Skin of body (tissue), 2 donors: ENCODE data around the gene FAM193B. TPM values are rescaled to one million over a fixed set of nuclear protein-coding genes. Genes with fewer than 3 reads are reported as not detected.
"Not testable (repeated sequence)": the region's sequence is repeated elsewhere in the genome, so short reads cannot be mapped to it uniquely, and the experiment has no call there.

Source experiments
- DNase-seq: peaks from one replicate; lab custom pipeline; 2025; lab: John Stamatoyannopoulos, UW
- total RNA-seq: library from RNA; depleted of rRNA; stranded (reverse); fragments of >200 nt; gene quantifications from one replicate; pipeline ENCODE4 v1.2.3, GENCODE V29; 2014

The FAM193B gene
- total RNA-seq, 1 donor from 2014 or later = 30.8 TPM

DNA sequence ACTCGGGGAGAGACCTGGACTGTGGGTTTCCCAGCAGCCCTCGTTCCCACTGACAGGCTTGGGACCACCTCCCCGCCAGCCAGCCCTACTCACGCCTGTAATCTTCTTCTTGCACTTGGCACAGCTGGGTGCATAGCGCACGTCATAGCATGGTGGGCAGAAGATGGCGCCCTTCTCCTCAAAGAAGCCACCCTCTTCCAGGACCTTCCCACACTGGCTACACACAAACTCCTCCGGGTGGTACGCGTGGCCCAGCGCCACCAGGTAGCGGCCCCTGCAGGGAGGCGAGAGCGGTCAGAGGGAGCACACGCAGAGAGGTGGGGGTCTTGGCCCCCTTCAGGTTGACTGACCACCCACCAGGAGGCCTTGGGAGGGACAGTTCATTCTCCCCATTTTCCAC lies 66.4 kb downstream of the FAM193B start:
- DNase-seq = no peak

DNA sequence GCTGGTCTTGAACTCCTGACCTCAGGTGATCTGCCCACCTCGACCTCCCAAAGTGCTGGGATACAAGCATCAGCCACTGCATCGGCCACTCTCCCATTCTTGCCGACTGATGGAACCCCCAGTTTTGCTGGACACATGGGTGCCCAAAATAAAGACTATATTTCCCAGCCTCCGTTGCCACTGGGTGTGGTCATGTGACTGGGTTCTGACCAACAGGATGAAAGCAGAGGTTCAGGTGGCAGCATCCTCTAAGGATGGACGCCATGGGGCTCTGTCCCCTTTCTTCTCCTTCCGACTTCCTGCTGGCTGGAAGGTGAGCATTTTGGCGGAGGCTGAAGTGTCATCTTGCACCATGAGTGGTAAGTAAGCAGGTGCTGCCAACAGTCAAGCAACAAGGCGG lies 67.2 kb downstream of the FAM193B start:
- DNase-seq = no peak

DNA sequence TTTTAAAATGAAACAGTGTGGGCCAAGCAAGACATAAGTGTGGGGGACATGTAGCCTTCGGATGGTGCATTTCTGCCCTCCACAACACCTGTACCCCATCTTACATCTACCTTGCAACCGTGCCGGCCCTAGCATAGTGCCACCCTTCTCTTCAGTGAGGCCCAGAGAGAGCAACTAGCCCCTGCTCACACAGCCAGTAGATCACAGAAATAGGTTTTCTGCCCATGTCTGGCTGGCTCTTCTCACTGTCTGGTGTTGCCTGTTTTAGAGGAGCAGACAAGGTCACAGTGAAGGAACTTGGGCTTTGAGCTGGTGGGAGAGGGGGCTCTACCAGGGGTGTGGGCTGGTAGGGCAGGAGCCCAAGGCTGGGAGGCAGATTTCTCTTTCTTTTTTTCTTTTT lies 68.1 kb downstream of the FAM193B start:
- no peak for DNase-seq

DNA sequence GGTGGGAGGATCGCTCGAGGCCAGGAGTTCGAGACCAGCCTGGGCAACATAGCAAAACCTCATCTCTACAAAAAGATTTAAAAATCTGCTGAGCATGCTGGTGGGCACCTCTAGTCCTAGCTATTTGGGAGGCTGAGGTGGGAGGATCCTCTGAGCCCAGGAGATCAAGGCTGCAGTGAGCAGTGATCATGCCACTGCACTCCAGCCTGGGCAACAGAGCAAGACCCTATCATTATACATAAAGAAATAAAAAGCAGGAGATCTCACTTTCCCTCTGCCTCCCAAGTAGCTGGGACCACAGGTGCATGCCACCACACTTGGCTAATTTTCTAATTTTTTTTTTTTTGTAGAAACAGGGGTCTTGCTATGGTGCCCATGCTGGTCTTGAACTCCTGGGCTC lies 68.6 kb downstream of the FAM193B start:
- DNase-seq = not testable (repeated sequence)

DNA sequence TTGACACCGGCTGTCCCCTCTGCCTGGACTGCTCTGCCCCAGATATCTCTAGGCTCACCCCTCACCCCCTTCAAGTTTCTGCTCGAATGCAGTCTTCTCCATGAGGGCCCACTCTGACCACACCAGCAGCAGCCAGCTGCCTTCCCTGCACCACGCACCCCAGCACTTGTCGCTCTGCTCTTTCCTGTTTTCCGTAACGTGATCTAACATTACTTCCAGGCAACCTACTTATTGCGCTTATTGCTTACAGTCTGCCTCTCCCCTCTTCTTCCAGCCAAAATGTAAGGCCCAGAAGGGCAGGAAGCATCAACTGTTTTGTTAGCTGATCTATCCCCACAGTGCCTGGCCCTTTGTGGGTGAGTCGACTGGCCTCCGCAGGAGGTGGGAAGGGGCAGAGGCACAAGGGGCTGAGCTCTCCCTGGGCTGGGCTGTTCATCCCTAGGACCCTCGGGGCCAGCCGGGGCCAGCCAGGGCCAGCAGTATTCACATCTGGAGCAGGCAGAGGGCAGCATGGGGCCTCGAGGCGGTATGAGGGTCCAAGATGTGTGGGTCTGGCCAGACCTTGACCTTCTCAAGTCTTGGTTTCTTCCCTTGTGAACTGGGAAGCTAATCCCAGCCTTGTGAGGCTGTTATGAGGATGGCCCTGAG lies 69.3 kb downstream of the FAM193B start:
- DNase-seq = no peak

DNA sequence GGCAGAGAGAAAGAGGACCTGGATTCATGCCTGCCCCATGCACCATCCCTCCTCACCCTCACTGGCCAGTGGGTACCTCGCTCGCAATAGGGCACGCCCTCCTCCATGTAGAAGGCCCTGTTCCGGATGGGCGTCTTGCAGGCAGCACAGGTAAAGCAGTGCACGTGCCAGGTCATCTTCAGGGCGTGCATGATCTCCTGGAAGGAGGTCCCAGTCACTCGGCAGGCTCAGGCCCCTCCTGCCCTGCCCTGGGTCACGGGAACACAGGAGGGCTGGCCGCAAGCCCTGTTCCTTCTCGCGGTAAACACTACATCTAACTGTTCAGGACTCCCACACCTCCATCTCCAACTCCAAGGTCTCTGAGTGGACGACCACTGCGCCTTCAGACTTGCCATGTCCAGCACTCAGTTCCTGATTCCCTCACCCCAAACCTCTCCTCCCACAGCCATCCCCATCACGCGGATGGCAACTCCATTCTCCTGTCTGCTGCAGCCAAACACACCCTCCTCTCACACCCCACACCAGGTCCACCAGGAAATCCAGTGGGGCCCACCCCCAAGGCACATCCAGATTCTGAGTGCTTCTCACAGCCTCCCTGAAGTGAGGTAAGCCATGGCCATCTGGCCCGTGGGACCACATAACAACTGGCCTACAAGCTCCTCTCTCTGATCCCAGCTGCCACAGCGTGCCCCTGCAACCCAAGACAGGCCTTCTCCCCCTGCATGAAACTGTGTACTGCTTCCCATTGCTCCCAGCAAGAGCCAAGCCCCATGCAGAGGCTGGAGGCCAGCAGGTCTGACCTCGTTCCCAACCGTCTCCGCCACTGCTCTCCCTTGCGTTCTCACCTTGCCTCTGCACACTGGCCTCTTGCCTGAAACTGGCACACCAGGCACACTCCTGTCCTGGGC lies 70.1 kb downstream of the FAM193B start:
- DNase-seq = no peak

DNA sequence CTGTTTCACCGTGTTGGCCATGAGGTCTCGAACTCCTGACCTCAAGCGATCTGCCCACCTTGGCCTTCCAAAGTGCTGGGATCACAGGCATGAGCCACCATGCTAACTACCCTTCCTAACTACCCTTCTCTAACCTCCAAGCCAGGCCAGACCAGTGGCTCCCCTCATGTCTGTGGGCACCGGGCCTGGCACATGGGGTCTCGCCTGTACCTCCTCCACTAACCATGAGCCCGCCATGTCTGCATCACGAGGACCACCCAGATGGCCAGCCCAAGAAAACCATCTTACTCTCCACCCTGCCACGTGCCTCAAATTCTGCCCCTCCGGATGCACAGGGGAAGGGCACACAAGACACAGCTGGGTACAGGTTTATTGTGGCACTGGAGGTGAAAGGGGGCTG lies 71.3 kb downstream of the FAM193B start:
- DNase-seq = no peak

DNA sequence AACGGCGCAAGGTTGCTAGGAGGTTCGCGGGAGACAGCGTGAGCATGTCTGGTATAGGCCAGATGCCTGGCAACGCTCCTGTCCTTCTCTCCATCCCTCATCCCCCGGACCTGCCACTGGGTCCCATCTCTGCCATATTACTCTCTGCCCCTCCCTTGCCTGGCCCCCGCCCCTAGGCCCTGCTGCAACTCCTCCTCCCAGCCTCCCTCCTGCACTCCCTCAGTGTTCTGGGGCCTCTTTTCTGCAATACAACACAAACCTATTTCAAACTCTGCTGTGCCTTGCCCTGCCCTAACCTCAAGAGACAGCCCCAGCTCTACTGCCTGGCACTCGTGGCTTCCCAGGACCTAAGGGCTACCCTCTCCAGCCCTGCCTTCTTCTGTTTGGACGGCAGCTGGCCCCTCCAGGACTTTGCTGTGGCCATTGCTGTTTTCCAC lies 72.0 kb downstream of the FAM193B start:
- no peak for DNase-seq

DNA sequence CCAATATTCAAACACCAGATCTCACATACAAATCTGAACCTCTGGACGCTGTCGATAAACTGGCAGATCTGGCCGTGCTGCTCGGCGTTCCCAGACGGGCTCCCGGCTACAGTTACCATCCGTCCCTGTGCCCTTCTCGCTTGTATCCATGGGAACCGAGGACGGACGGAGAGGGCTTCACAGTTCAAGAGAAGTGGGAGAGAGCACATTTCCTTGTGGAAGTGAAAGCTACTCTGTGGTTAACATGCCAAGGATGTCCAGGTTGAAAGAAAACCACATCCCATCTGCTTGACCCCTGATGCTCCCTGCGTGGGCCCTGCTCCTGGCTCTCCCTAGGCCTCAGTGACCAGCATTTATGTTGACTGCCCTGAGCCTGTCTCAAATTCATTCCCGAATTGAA lies 74.6 kb downstream of the FAM193B start:
- no peak for DNase-seq

DNA sequence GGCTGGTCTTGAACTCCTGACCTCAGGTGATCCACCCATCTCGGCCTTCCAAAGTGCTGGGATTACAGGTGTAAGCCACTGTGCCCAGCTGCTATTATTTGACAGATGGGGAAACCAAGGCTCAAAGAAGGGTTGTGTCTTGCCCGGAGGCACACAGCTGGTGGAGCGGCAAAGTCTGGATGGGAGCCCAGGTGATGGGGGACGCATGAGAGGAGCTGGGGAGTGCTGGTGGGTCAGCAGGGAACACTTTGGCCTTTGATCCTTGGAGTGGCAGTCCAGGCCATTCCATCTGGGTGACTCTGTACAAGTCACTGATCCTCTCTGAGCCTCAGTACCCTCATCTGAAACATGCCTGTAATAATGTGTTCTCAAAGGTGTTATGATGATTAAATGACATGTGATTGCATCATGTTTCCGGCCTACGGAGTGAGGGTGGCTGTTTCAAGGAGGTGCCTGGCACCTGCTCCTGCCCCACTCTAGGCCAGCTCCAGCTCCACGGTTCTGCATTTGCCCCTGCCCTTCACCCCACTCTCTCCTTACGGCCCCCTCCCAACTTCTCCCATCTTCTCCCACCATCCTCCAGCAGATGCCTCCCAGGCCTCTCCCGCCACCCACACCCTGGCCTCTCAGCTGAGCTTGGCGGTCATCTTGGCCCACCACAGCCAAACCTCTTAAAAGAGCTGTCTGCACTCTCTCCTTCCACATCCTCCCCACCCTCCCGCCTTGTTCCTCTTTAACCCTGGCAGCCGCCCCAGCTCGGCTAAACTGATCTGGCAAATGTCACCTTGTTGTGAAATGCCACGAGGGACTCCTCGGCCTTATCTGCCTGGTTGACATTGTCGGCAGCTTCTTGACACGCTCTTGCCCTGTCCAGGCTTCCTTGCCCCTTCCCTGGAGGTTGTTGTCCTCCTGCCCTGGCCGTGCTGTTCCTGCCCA lies 75.4 kb downstream of the FAM193B start:
- DNase-seq = no peak

DNA sequence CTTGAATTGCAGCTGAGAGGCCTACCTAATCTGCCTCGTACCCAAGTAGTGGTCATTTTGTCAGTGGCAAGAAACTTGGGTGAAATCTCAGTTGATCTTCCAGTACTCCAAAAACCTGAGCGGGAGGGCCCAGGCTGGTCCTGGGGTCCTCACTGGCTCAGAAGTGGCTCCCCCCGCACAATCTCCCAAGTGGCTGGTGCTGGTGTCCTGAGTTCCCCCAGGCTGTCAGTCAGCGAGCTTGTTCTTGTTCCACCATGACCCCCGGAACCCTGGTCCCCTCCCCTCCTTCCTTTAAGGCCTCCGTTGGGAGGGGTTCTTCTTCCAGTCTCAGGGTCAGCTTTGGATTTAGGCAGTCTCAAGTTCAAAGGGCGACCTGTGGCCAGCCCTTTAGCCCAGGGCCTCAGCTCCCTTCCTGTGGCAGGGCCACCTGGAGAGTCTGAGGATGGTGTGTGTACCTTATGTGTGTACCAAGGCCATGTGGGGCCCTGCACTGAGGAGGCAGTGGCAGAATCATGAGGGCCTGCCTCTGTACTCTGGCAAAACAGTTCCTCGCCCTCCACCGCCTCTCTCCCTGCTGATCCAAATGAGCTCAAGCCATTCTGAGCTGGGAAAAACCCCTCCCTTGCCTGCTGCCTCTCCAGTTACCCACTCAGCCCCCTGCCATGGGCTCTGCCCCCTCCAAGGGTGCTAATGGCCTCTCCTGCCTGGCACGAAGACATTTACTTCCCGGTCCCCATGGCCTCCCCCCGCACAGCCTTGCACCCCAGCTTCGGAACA lies 76.5 kb downstream of the FAM193B start:
- DNase-seq = no peak

DNA sequence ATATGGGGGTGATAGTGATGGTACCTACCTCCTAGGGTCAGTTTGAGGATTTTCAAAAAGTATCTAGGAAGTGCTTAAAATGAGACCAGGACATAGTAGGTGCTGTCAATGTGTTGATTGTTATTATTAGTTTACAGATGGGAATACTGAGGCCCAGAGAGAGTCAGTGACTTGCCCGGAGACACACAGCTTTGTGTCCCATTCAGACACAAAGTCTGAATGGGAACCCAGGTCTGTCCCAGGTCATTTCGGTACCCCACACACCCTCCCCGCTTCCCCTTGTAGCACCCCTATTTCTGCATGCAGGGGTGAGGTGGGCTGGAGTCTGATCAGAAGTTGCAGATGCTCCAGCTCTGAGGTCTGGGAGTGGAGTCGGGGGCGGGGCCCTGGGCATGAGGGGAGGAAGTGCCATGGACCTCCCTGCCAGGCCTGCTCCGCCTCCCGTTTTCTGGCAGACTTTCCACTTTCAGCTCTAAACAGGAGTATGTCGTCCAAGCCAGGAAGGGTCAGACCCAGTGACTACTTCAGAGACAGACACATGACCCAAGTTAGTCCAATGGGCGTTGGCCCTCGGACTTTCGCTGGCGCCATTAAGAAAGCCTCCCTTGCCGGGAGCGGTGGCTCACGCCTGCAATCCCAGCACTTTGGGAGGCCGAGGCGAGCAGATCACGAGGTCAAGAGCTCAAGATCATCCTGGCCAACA lies 77.7 kb downstream of the FAM193B start:
- DNase-seq = no peak

DNA sequence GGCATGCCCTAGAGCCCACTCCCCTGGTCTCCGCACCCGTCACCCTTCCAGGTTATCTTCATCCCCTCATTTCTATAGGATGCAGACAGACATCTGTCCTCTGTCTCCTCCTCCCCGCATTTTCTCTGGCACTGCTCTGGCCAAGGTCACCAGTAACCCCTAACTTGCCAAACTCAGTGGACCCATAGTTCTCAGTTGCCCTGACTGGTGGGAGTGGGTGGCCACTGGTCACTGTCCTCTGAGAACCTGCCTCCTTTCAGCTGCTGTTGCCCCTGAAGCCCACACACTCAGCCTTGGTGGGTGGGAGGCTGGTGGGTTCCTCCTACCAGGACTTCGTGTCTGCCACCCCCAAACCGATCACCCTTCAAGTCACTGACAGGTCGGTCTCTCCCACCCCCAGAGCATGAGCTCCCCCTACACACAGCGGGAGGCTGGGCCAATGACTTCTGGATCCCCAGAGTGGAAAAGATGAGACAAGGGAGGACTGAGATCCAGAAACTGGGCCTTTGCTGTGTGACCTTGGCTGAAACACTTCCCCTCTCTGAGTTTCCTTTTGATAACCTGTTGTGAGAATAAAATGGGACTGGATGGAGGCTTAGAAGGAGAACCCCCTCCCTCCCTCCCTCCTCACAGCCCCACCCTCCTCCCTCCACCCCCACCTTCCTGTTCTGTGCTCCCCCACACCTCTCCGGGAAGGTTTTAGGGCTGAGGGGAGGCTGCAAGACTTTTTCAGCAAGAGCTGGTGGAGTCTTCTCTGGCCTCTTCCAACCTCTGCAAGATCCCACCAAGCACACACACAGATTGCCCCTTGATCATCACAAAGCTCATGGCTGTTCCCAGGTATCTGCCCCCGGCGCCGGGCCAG lies 78.6 kb downstream of the FAM193B start:
- no peak for DNase-seq

DNA sequence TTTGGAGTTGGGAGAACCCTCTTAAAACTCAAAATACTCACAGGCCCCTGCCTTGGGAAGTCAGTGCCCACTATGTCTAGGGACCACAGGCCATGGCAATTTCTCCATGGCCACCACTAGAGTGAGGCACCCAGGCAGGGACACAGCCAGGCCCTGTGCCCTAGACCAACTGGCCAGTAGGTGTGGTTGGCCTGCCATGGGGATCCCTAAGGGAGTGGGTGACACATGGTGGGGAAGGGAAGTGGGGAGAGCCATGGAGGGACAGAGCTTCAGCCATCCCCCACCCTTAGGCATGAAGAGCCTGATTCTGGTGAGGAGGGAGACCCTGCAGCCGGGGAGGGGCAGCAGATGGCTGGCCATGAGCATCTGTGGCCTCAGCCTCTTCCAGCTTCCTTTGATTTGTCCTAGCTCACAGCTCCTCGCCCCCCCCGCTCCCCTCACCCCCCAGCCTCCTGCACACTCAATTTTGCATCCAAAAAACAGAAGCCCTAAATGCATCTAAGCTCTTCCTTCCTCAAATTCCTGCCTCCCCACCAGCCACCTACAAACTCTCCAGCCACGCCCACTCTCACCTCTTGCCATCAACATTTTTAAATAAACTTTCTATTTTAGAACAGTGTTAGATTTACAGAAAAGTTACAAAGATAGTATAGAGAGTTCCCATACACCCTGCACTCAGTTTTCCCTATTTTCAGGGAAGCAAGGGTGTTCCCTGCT lies 79.4 kb downstream of the FAM193B start:
- no peak for DNase-seq

DNA sequence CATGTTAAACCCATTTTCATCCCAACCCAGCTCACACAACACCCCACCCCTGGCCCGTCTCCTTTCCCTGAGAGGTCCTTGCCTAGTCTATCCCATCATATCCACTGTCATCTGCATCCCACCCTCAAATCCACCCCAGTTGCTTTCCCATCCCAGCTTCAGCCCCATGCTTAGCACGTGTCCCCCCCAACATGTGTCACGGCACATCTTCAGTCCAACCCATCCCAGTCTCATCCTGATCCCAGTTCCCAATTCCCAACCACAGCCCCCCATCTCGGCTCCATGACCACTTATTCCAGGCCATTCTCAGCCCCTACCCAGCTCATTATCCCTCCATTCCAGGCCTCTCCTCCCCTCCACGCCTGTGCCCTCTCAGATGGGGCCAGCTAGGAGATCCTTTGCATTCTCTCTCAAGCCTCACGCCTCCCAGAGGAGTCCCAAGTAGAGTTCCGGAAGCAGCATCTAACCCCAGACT lies 80.3 kb downstream of the FAM193B start:
- no peak for DNase-seq

DNA sequence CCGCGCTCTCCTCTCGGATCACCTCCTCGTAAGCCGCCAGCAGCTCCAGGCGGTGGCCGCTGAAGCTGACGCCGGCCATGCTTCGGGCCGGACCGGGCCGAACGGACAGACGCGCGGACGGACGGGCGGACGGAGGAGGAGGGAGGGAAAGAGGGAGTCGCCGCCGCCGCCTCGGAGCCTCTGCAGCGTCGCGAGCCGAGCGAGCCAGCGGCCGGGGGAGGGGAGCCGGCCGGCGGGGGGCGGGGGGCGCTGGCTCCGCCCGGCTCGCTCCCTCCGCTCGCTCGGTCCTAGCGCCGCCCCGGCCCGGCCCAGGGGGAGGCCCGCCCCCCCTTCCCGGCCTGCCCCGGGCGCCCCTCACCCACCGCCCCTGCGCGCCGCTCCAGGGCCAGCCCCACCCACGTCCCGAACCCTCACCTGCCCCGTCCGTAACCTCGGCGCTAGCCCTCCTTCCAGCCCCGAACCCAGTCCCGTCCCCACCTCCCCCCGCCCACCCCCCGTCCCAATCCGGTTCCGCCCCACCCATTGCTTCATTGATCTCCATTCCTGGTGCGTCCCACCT lies 80.8 kb downstream of the FAM193B start, which contains the start of gene DBN1:
TSS of gene DBN1 (minus strand) at position 192 of the 559 bp plus-strand sequence. CDS start at position 79, 113 bp downstream.
- peak; percentile 43 for DNase-seq

DNA sequence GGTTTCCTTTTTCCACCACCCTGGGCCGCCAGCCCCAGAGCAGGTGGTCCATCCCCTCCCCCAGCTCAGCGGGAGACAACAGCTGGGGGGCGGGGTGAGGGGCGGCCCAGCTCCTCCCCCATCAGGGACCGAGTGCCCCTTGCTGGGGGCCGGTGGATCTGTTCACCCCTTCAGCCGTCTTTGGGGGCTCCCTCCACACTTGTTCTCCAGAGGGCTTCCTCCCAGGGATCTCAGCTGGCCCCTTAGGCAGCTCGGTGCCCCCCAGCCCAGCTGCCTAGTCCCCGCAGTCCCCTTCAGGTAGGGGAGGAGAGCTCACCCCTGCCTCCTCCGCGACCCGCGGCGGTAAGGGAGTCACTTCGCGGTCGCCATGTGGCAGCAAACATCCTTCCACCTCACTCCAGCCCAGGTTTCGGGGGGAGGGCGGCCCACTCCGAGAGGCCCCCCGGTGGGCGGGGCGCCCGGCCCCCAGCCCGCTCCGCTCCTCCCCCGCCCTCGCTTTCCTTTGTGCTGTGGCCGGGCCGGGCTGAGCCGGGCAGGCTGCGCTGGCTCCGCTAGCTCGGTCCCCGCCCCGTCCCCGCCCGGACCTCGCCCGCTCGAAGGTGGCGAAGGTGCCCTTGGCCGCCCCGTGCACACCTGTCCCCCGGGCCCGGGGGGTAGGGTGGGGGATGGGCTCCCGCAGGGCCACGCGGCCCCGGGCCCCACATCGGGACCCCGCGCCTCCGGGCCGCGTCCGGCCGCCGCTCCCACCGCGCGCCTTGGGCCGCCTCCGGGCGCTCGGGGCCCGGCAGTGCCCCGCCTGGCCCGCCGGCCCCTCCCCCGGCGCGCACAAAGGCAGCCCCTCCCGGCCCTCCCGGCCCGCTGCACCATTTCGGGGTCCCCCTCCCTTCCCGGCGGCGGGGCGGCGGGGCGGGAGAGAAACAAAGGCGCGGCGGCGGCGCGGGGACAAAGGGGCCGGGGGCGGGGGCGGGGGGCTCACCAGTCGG lies 81.6 kb downstream of the FAM193B start:
- DNase-seq = no peak
